Smooth muscle cell of the brain vasculature (primary cell): ENCODE results near the gene LMX1B.
"Not testable (repeated sequence)": the region's sequence is repeated elsewhere in the genome, so short reads cannot be mapped to it uniquely, and the experiment has no call there.

Experiments used
- DNase-seq: peaks from one replicate; pipeline ENCODE4 v3.0.0-alpha.2; 2012; ENCODE audit warnings: low read depth, low spot score

Gene LMX1B

DNA sequence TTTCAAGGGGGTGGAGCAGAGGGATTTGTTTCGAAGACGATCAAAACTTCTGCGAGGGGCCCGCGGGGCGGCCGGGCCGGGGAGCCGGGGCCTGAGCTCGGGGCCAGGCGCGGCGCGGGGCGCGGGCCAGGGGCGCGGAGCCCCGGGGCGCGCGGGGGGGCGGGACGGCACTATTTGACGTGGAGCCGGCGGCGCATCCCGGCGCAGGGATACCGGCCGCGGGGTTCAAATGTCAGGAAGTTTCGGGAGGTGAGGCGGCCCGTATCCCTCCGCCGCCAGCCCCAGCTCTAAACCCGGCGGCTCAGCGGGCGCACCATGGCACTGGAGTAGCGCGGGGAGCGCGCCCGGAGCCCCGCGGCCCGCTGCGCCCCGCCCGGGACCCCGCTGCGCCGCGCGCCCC, at the start of gene LMX1B:
Gene LMX1B, plus strand, starts transcription at position 278 of the 400 bp plus-strand sequence. CDS start 522 bp downstream, outside the sequence.
- no peak for DNase-seq

DNA sequence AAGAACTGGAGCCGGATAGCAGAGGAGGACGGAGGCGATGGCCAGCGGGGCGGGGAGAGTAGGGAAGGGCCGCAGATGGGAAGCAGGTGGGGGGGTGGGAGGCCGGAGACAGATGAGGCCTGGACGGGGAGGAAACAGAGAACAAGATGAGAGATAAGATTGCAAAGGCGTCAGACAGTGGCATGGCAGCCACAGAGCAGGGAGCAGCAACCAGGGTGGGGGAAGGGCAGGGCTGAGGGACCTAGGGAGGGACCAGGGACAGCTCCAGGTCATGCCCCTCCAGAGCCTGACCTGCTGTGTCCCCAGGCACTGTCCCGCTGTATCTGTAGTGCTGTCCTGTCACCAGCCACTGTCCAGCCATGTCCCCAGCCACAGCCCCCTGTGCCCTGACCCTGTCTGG, 49.6 kb upstream of the LMX1B start:
- DNase-seq: no peak

GRCh38 chr9:126564716-126565115, 49.0 kb upstream of the LMX1B start:
- no peak for DNase-seq

DNA sequence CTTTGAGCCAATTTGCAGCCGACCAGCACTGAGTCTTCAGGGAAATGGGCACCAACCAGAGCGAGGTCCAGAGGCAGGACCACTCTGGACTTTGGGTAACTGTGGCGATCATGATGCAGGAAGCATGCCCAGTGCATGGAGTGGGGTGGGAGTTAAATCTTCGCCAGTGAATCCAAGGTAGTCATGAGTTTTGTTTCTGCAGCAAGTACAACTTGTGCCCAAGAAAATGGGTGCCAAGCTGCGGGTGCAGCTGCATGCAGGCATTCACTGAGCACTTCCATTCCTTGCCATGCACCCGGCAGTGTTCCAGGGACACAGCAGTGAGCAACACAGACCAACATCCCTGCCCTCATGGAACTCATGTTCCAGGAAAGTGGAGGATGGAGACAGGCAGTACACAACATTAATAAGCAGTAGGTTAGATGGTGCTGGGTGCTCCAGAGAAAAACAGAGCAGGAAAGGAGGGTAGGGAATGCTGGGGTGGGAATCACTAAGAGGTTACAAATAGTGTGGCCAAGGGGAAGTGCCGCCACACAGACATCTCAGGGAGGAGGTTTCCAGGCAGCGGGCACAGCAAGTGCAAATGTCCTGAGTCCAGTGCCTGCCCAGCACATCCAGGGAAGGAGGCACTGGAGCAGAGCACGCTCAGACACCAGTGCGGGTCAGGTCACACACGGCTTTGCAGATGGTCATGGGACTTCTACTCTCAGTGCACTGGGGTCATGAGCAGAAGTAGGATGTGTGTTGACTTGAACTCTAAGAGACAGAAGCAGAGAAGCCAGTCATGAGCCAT, 48.2 kb upstream of the LMX1B start:
- DNase-seq: no peak

- DNase-seq: no peak
Measured at GRCh38 chr9:126569036-126569435, 44.7 kb upstream of the LMX1B start.

DNA sequence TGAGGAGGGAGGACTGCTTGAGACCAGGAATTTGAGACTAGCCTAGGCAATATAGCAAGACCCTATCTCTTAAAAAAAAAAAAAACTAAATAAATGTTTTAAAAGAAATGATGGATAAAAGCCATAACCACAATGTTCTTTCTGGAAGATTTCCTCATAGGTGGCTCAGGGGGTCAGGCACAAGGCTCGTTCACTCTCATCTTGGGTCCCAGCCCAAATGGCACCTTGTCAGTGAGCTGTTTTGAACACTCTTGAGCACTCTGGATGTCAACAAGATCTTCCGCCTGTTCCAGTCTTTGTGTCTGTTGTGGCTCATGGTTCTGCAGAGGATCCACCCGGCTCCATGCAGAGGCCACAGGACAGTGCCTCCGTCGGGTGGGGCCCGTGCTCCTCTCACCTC, 35.7 kb upstream of the LMX1B start:
- DNase-seq: no peak

GRCh38 chr9:126580319-126580718, 33.4 kb upstream of the LMX1B start:
- DNase-seq: not testable (repeated sequence)

DNA sequence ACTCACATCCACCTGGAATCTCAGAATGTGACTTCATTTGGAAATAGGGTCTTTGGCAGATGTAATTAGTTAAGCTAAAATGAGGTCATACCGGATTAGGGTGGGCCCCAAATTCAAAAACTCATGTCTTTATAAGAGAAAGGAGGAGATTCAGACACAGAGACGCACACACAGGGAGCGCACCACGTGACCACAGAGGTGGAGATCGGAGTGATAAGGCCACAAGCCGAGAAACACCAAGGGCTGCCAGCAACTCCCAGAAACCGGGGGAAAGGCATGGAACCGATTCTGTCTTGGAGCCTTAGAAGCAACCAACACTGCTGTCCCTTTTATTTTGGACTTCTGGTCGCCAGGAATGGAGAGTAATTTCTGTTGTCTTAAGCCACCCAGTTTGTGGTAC, 31.8 kb upstream of the LMX1B start:
- no peak for DNase-seq

DNA sequence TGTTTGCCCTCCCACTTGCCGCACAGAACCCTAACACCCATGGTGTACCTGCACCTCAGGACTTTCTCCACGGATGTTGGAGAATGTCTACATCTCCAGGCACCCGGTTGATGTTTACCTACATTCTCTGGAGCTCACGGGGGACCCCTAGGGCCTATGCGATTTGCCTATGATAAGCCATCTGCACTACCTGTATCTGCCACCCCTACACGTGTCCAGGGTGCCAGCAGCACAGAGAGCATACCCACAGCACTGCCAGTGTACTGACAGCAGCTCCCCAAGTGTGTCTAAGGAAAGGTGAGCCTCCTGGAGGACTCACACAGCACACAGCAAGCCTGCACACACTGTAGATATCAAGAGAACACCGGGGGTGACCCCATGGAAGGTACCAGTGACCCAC, 31.3 kb upstream of the LMX1B start:
- no peak for DNase-seq

- no peak for DNase-seq
Measured at GRCh38 chr9:126583144-126583760, 30.5 kb upstream of the LMX1B start.

- no peak for DNase-seq
Measured at GRCh38 chr9:126584611-126585010, 29.1 kb upstream of the LMX1B start.

GRCh38 chr9:126586236-126586635, 27.5 kb upstream of the LMX1B start:
- no peak for DNase-seq

GRCh38 chr9:126587187-126588185, 26.2 kb upstream of the LMX1B start:
- no peak for DNase-seq

DNA sequence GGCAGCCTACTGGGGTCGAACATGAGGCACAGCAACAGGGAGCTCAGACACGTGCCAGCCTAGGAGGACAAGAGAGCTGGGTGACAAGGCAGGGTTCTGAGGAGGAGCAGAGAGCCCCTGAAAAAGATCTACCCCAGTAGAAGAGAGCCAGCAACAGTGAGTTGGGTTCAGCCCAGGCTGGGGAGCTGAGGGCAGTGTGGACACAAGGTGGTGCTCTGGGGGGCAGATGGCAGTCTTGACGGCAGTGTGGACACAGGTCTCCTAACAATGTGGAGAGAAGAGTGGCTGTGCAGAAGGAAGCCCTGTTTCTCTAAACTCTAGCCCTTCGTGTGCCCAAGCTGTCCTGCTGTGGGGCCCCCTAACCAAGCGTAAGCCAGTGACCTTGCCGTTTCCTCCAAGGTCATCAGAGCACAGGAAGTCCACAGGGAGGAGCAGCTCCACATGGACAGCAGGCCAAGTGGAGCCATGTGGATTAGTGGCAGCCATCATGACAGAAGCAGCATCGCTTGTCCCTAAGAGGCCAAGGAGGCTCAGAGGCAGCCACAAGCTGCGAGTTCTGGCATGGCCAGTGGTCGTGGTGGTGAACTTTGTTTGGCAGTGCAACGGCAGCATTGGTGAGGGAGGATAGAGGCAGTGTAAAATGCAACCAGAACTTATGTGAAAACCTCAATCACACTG, 25.1 kb upstream of the LMX1B start:
- no peak for DNase-seq

- DNase-seq: no peak
Measured at GRCh38 chr9:126589349-126589748, 24.4 kb upstream of the LMX1B start.

DNA sequence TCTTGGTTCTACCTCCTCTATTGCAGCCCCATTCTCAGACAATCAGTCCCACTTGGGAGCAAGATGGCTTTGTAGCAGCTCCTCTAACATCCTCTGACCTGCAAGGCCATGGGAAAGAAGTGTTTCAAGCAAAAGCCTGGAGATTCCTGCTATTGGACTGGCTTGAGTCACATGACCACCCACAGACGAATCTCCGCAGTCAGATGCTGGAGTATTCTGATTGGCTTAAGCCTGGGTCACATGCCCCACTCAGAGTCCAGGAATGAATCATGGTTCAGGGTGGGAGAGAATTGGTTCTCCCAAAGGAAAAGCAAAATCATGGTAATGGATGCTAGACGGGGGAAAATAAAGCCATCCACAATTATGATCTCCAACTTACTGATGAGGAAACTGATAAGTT, 22.6 kb upstream of the LMX1B start:
- DNase-seq: no peak

DNA sequence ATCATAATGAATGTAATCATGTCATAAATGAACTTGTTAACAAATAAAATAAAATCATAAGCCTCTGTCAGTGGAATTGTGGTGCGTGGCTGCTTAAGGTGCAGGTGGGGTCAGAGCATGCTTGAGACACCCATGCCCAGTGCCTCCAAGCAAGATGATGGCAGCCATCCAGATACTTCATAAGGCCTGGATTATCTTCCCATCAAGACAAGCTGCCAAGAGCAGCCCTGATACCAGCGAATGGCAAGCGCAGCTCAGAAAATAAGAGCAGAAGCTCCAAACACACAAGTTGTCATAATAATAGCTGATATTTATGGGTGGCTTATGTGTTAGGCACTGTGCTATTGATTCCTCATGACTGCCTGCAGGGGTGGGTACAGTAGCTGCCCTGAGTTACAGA, 21.8 kb upstream of the LMX1B start:
- DNase-seq: no peak

DNA sequence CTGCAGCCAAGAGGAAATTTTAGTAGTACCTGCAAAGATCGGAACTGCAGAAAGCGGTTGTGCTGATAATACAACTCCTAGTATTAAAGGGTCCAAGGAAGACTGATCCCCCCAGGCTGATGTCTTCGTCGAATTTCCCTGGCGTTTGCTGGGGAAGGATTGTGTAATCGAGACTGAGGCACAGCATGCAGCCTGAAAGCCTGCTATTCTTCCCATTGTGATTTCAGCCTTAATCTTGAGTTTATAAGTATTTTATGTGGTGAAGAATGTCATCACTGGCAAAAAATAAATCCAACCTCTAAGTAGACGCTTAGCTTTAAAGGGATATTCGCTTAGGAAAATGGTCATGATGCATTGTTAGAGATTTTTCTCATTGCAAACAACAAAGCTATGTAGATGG, 21.3 kb upstream of the LMX1B start:
- DNase-seq: no peak

DNA sequence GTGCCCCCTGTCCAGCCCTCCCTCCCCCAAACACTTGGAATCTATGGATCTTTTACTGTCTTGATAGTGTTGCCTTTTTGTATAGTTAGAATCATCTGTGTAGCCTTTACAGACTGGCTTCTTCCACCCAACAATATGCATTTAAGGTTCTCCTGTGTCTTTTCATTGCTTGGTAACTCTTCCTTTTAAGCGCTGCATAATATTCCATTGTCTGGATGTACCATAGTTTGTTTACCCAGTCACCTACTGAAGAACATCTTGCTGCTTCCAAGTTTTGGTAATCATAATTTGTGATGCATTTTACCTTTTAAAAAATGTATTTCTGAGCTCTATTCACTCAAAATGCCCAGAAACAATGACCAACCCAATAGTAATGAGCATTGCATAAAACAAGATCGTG, 17.7 kb upstream of the LMX1B start:
- no peak for DNase-seq

GRCh38 chr9:126599047-126599650, 14.6 kb upstream of the LMX1B start:
- DNase-seq: no peak
